Measurements from ENCODE around the gene UBN1.
A peak's percentile ranks its signal among the peaks of the same experiment; 100 is the strongest.

The UBN1 gene

DNA sequence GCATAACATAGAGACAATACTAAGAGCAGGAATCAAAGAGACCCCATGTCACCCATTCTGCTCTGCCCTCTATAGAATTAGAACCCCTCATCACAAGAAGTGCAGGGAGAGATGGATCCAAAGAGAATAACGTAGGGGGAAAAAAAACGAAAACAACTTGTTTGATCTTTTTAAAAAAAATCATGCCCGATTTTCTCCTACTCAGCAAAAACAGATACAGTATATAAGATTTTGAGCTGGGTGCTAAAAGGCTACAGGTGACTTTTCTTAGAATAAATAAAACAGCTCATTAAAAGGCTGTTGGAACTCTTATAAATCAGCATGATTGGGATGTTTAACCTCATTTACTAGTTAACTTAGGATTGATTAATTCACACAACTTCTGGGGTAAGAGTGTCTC, 17.4 kb downstream of the UBN1 start:
- DNase-seq, result no peak

DNA sequence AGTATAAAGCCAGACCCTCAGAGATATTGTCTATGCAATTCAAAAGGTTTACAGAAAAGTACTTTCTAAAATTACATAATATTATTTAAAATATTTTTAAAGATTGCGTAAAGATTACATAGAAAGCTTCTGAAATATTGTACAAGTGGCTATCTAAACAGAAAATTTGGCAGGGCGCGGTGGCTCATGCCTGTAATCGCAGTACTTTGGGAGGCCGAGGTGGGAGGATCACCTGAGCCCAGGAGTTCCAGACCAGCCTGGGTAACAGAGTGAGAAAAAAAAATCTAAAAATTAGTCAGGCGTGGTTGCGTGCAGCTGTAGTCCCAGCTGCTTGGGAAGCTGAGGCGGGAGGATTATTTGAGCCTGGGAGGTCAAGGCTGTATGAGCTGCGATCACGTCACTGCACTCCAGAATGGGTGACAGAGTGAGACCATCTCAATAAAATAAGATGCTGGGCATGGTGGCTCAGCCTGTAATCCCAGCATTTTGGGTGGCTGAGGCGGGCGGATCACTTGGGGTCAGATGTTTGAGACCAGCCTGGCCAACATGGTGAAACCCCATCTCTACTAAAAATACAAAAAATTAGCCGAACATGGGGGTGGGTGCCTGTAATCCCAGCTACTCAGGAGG, 18.1 kb downstream of the UBN1 start:
- no peak for DNase-seq

DNA sequence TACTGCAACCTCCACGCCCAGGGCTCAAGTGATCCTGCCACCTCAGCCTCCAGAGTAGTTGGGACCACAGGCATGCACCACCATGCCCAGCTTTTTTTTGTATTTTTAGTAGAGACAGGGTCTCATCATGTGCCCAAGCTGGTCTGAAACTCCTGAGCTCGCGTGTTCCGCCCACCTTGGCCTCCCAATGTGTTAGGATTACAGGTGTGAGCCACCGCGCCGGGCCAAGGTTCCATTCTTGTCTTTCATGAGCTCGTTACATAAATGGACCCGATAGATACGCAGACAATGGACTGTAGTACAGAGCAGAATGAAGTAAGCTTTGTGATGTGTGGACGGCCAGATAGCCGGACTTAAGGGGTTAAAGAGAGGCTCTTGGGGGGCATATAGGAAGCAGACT, 19.3 kb downstream of the UBN1 start:
- DNase-seq, result no peak

DNA sequence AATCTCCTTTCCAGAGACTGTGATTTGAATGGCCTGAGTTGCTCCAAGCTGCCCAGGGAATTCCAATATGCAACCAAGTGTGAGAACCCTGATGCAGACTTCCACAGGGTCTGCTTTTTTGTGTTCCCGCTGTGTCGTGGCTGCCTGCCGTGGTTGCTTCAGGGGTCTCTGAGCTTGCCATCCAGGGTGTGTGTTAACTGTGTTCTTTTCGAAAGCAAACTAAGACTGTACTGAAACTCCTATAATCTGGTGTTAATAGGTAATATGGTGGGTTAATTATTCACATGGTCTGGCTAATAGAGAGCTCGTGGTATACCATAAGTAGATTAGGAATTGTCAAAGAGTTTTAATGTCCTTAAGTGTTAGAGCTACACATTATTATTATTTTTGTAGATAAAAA, 20.7 kb downstream of the UBN1 start:
- DNase-seq, result no peak

DNA sequence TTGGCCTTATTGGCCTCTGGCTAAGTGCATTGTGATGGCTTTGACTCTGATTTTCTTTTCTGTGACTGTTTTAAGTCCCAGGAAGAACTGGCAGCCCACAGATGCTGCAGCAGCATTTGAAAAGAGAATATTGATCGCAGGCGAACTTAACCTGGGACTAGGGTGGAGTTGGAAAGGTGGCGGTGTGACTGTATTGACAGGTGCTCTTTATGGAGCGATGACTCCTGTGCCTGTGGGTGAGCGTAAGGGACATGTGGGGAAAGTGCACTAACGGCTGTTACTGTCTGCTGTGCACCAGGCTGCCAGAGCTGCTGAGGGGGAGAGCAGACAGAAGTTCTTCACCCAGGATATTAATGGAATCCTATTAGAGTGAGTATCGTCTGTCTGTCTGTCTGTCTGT, 21.3 kb downstream of the UBN1 start:
- DNase-seq, result no peak

DNA sequence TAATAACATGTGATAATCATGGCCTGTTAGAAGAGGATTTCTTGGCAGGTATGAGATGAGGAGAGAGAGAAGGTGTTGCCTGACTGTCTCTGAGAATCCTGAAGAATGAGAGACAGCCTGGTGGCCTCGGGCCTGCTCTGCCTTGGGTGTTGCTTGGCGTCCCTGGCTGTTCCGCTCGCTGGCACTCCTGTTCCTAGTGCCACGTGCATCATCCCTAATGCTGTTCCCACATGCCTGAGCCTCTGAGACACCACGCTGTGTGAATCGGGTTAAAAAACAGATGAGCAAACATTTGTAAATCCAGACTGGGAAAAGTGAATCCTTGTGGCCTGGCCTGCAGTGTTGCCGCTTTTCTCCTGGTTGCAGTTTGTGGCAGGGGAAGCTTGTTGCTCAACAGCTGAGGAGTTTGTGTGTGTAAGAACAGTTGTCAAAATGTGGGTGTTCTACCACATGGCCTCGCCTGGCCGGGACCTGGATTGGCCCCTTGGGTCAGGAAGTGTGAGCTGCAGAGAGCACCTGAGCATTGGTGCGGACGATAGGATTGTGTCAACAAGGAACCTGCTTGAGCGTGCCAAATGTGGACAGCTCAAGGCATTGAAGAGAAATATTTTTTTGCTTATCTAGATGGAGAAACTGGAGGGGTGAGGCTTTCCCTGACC, 22.0 kb downstream of the UBN1 start:
- DNase-seq, result no peak

DNA sequence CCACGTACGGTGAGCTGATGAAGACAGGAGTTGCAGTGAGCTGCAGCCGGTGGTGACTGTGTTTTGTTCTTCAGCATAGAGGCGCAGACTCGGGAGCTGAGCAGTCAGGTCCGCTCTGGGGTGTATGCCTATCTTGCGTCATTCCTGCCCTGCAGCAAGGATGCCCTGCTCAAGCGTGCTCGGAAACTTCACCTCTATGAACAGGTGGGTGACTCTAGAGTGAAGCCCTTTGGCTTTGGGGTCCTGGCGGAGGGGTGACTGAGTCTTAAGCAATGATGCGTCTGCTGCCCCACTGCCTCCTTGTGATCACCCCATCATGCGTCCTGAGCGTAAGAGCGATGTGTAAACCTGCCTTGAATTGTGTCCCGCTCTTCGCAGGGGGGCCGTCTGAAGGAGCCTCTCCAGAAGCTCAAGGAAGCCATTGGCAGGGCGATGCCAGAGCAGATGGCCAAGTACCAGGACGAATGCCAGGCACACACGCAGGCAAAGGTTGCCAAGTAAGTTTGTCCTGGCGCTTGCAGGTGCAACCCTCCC, 22.9 kb downstream of the UBN1 start:
- DNase-seq, result no peak

DNA sequence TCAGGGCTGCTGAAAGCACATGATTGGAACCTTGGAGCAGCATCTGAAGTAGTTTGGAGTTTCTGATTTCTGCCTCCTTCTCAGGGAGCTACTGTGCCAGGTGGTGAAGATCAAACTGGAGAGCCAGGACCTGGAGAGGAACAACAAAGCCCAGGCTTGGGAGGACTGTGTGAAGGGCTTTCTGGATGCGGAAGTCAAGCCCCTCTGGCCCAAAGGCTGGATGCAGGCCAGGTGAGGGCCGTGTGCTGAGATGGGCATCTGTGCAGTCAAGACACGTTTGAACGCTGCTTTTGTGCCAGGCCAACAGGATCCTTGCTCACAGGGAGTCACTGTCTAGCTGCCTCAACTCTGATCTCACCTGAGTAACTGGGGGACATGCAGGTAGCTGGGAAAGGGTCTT, 23.8 kb downstream of the UBN1 start:
- DNase-seq, result no peak

DNA sequence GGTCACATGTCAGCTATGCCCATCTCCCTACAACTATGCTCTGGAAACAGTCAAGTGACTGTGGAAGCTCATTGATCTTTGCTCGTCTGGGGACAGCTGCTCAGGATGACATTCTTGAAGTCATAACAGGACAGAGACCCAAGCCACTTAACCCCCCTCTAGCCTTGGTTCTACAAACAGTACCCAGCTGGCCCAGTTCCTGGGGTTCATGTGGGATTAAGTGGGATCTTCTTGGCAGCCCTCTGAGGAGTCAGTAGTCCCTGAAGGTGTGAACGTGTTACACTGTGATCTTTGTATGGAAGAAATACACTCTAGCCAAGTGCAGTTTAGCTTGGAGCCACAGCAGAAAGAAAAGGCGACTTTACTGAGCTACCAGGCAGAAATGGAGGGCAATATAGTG, 25.8 kb downstream of the UBN1 start:
- no peak for DNase-seq

DNA sequence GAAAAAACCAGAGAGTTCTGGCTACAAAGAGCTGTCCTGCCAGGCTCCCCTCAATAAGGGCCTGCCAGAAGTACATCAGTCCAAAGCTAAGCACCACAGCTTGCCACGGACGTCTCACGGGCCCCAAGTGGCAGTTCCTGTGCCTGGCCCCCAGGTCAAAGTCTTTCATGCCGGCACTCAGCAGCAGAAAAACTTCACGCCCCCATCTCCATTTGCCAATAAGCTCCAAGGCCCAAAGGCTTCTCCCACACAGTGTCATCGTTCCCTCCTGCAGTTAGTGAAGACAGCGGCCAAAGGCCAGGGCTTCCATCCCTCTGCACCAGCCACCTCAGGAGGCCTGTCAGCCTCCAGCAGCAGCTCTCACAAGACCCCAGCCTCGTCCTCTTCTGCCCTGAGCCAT, 27.4 kb downstream of the UBN1 start:
- no peak for DNase-seq

DNA sequence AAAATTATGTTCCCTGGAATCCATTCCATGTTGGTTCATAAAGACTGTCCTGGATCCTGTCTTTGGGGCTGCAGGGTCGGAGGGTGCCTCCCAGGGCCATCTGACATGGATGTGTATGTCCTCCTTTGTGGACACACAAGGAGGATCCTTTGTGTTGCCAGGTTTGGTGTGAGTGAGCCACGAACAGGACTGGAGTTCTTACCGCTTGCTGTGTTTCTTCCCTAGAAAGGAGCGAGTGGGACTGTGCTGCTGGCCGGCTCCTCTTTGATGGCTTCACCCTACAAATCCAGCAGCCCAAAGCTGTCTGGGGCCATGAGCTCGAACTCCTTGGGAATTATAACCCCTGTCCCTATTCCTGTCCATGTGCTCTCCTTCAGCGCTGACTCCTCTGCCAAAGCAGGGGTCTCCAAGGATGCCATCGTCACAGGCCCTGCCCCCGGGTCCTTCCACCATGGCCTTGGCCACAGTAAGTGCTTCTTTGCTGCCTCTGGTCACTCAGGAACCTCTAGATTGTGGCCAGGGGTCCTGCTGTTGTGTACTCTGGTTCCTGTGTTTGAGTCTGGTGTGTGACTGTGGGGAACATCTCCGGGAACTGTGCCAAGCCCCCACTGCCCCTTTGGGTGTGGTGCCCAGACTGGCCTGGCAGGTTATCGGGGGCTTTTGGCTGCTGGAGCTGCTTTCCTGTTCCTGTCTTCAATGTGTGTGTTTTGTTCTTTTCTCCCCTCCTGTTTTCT, 29.5 kb downstream of the UBN1 start:
- DNase-seq, result peak; percentile 39

DNA sequence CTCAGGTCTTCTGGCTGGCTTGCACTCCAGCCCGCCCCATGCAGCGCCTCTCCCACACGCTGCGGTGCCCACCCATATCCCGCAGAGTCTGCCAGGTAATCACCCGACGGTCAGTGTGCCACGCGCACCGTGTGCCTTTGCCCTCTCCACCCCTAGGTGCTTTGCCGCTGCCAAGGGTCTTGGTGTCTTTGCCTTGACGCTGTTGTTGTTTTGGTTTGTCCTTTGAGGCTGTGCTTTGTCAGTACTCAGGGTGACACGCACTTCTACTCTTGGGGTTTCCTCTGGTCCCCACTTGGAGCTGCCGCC, 30.1 kb downstream of the UBN1 start:
- no peak for DNase-seq

DNA sequence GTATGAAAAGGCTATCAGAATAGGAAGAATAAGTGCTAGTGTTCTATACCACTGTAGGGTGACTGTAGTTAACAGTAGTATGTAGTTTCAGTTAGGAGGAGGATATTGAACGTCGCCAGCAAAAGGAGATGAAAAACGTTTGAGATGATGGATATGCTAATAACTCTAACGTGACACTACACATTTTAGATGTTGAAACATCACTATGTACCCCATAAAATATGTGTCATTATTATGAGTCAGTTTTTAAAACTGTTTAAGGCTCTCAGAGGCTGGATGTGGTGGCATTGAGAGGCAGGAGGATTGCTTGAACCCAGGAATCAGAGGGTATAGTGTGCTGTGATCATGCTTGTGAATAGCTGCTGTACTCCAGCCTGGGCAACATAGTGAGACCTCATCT, 31.8 kb downstream of the UBN1 start:
- no peak for DNase-seq

DNA sequence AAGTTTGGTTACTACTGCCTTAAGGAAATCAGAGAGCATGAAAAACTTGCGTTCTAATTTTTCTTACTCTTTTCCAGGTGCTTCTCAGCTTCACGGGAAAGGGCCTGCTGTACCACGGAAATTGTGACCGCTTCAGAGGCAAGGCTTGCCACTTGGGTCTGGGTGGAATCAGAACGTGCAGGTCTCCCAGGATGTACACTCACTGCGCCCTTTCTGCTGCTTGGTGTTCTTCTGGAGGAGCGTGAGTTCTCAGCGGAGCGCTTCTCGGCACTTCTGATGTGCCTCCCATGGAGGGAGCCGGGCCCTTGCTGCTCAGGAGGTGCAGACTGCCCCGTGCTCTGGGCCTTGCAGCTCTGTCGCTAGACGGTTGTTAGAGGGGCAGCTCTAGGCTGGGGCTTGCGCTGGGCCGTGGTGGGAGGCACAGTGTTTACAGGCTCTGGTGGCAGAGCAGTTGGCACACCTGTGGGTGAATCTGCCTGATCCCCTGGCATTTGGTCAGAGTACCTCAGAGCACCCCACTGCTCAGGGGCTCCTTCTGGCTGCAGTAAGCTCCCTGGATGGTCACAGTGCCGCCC, 32.8 kb downstream of the UBN1 start:
- no peak for DNase-seq

DNA sequence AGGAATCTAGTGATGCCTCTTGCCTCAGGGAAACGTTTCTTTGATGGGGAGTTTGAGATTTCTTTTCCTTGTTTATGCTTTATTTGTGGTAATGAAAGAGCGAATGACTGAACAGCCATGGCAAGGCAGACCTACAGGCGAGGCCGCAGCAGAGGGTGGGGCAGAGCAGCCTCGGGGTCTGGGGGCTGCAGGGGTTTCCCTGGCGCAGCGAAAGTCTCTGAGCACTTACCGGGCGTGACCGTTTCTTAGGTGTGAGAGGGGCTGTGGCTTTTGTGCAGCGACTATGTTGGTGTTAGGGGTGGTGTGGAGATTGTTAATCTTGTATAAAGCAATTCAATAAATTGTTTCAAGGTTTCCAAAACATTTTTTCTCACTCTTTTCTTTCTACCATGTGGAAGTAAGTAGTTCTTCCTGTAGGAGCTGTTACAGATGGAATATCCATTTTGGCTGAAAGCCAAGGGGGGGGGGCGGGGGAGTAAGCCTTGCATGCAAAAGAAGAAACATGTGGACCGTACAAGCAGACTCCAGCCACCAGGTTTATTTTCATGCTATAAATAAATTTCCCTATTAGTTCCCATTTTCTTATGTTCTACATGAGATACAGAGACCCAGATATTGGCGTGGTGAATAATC, 34.8 kb downstream of the UBN1 start:
- DNase-seq, result no peak

DNA sequence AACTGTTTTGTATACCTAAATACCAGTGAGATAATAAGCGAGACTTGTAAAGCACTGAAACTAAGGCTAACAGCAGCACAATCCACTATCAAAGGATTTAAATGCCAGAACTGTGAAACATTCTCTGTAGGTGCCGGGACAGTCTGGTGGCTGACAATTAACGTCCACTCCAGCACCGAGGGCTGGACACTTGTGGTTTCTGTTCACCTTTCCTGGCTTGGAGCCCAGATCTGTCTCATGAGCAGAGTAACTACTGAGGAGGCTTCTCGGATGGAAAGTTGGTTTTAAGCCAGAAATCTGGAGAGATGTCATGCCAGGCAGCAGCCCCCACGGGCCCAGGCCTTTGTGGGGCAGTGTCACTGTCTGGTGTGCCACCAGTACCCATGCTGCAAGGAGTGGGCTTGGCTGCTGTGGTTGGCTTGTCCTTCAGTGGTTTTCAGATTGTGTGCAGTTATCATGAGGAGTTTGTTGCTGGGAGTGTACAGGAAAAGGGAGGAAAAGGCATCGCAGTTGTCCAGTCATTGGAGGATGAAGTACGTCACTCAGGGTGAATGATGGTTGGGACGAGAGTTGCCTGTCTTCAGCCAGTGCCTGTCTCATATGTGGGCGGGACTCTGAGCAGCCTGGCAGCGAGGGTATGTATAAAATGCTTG, 35.5 kb downstream of the UBN1 start:
- DNase-seq, result peak; percentile 21

DNA sequence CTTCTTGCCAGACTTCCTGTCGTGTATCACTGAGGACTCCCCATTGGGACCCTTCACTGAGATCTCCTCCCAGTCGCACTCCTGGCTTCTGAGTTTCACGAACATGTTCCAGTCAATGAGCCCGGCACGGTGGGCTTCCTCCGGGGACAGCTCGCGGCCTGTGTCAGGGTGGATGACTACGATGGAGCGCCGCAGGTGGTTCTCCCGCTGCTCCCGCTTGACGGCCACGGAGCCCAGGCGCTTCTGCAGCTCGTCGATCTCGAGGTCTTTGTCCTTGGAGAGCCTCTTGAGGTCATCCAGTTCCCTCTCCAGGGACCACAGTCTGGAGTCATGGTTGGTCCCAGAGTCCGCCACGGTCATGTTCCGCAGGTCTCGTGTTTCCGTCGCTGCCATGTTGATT, 36.2 kb downstream of the UBN1 start:
- DNase-seq, result no peak

DNA sequence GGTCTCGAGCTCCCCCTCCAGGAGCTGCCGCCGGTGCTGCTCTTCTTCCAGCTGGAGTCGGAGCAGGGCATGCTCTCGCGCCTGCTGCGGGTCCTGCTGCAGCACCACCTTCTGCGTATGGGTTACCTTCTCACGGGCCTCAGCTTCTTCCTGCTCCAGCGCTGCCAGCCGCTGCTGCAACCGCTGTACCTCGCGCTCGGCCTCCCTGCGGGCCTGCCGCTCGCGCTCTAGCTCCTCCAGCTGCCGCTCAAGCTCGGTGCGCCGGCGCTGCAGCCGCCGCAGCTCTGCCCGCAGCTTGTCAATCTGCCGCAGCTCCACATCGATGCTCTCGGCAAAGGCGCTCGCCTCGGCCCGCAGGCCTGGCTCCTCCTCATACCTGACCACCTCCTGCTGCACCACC, 36.9 kb downstream of the UBN1 start:
- DNase-seq, result no peak

DNA sequence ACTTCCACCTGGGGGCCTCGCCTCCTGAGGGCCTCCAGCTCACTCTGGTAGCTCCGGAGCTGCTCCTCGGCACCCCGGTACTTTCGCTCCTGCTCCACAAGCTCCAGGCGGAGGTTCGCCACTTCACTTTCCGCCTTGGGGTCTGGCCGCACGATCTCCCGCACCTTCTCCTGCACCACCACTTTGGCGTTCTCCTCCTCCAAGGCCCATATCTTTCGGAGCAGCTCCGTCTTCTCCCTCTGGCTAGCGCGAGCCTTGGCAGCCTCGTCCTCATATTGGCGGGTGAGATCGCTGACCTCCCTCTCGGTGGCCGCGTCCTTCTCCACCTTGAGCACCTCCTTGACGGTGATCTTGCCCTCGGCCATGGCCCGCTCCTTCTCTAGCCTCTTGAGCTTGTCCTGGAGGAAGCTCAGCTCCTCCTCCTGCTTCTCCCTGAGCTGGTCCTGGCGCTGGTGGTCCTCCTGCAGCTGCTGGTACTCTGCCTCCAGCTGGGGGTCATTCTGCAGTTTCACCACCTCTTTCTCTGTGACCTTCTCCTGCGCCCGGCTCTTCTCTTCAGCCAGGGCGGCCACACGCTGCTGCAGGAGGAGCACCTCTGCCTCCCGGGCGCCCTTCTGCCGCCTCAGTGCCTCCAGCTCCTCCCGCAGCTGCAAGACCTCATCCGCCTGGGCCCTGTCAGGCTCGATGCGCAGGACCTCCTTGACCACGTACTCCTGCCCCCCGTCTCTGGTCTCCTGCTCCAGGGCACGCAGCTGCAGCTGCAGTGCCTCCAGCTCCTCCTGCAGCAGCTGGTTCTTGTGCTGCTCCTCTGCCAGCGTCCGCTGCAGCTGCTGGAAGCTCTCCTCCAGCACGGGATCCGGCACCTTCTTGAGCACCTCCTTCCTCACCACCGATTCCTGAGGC, 37.9 kb downstream of the UBN1 start:
- no peak for DNase-seq

DNA sequence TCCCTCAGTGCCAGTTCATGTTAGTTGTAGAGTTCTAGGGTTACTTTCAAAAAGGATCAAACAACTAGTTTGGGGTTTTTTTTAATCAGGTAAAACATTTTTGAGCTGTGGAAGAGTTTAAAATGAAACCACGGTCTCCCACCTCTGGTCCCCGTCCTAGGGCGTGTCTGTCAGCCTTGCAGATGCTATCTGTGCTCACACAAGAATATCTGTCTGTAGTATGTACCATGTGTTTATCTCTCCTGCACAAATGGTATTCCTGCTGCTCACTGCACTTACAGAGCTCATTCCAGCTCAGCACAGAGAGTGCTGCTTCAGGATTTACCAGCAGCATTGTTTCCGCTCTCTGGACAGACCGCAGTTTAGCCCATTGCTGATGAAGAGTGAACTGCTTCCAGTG, 38.9 kb downstream of the UBN1 start:
- DNase-seq, result peak; percentile 47

DNA sequence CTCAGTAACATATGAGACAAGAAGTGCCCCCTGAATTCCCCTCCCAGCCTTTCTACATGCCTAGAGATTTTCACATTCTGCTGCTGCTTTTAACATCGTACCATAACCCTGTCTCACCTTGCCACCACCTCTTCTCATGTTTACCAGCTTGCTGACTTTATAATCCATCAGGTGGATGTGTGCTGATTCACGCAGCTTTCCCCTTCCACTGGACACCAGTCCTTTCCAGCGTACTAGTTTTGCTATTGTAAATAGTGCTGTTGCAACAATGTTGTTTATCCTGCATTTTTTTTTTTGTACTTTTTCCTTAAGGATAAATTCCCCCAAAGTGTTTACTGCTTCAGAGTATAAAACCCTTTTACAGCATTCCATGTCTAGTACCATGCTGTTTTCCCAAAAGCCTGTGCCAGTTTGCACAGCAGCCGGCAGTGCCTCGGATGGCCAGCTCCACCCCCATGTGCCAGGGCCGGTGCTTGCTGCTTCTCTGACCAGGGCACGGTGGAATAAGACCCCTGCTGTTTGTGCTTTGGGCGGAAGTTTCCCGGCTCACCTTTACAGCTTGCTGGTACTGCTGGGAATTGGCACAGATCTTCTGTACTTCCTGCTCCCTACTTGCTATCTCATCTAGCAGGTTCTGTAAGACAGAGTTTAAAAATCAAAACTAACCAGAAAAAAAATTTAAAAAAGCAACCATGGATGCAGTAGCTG, 41.3 kb downstream of the UBN1 start:
- DNase-seq, result no peak

Measured in hematopoietic multipotent progenitor cell treated with erythropoietin and hydrocortisone succinate and interleukin-3 and kit ligand, for 4 days (in vitro differentiated cells).